GM23338 (cell line): ENCODE results near the gene ASAP2. TPM values are rescaled to one million over a fixed set of nuclear protein-coding genes. Genes with fewer than 3 reads are reported as not detected.

ENCODE experiments used
- ATAC-seq: fragments of 200-7000 bp; cut with Tn5 transposase; 3 replicates; pipeline ENCODE4 v1.9.1; 2020
- DNase-seq: peaks from one replicate; pipeline ENCODE4 v3.0.0-alpha.2; 2015; ENCODE audit warnings: low spot score
- H2AFZ ChIP-seq: fragments of 200-600 bp; sonication (generic); 2 replicates; pipeline ENCODE4 v1.8.0; 2016; ENCODE audit warnings: antibody characterized with exemption, mild to moderate bottlenecking, moderate library complexity
- H3F3A ChIP-seq: fragments of 200-600 bp; sonication (generic); replicated peaks from 2 replicates; pipeline ENCODE4 v1.8.0; 2017; ENCODE audit warnings: antibody characterized with exemption, mixed run types, low read depth
- H3K27ac ChIP-seq: fragments of 200-600 bp; sonication (generic); 2 replicates; pipeline ENCODE4 v1.6.1; 2016; ENCODE audit warnings: low read depth
- H3K27me3 ChIP-seq: fragments of 200-600 bp; sonication (generic); 2 replicates; pipeline ENCODE4 v1.8.0; 2016; ENCODE audit warnings: mild to moderate bottlenecking, mixed run types, moderate library complexity; ENCODE audit not compliant: insufficient read depth
- H3K36me3 ChIP-seq: fragments of 200-600 bp; sonication (generic); 2 replicates; pipeline ENCODE4 v1.8.0; 2016; ENCODE audit warnings: mild to moderate bottlenecking; ENCODE audit not compliant: insufficient read depth
- H3K4me1 ChIP-seq: fragments of 200-600 bp; sonication (generic); 2 replicates; pipeline ENCODE4 v1.8.0; 2016; ENCODE audit warnings: mild to moderate bottlenecking, moderate library complexity; ENCODE audit not compliant: insufficient read depth
- H3K4me2 ChIP-seq: fragments of 200-600 bp; sonication (generic); 2 replicates; pipeline ENCODE4 v1.7.1; 2017; ENCODE audit warnings: mixed run types
- H3K4me3 ChIP-seq: fragments of 200-600 bp; sonication (generic); 2 replicates; pipeline ENCODE4 v1.6.1; 2016; ENCODE audit warnings: mixed run types
- H3K79me2 ChIP-seq: fragments of 200-600 bp; sonication (generic); replicated peaks from 2 replicates; pipeline ENCODE4 v1.8.0; 2017; ENCODE audit warnings: mild to moderate bottlenecking; ENCODE audit not compliant: insufficient read depth
- H3K9me2 ChIP-seq: fragments of 200-600 bp; sonication (generic); 2 replicates; pipeline ENCODE4 v1.8.0; 2017; ENCODE audit not compliant: insufficient read depth
- H4K20me1 ChIP-seq: fragments of 200-600 bp; sonication (generic); replicated peaks from 2 replicates; pipeline ENCODE4 v1.8.0; 2017; ENCODE audit warnings: mild to moderate bottlenecking; ENCODE audit not compliant: insufficient read depth
- H3K27ac Mint-ChIP-seq: 2 replicates; pipeline ENCODE4 v1.8.0; 2020; ENCODE audit warnings: inconsistent platforms, mild to moderate bottlenecking, moderate library complexity, mixed read lengths
- H3K27me3 Mint-ChIP-seq: 3 replicates; pipeline ENCODE4 v1.8.0; 2022; ENCODE audit warnings: low read depth, mild to moderate bottlenecking, moderate library complexity, mixed read lengths, inconsistent platforms; ENCODE audit not compliant: insufficient read depth, poor library complexity
- H3K36me3 Mint-ChIP-seq: 3 replicates; pipeline ENCODE4 v1.8.0; 2021; ENCODE audit warnings: low read depth, mild to moderate bottlenecking, inconsistent platforms, moderate library complexity, mixed read lengths
- H3K4me1 Mint-ChIP-seq: 3 replicates; pipeline ENCODE4 v1.8.0; 2020; ENCODE audit warnings: mild to moderate bottlenecking, inconsistent platforms, mixed read lengths
- H3K4me3 Mint-ChIP-seq: 3 replicates; pipeline ENCODE4 v1.8.0; 2021; ENCODE audit warnings: moderate library complexity, mild to moderate bottlenecking, inconsistent platforms, mixed read lengths
- H3K9me3 Mint-ChIP-seq: 3 replicates; pipeline ENCODE4 v1.8.0; 2020; ENCODE audit warnings: moderate library complexity, mild to moderate bottlenecking, inconsistent platforms, mixed read lengths
- CREB1 ChIP-seq: fragments of 250-450 bp; sonication (Bioruptor Pico); IDR thresholded peaks from 2 replicates; pipeline ENCODE4 v1.5.0; 2020; ENCODE audit warnings: low read depth, mild to moderate bottlenecking, moderate library complexity
- EZH2 ChIP-seq: fragments of 200-600 bp; sonication (generic); IDR thresholded peaks from one replicate; pipeline ENCODE4 v1.8.0; 2017; ENCODE audit warnings: antibody characterized with exemption, mild to moderate bottlenecking, low read depth; ENCODE audit not compliant: unreplicated experiment
- EZH2phosphoT487 ChIP-seq: fragments of 200-600 bp; sonication (generic); IDR thresholded peaks from one replicate; pipeline ENCODE4 v1.8.1; 2018; ENCODE audit warnings: antibody characterized with exemption; ENCODE audit not compliant: unreplicated experiment
- JUNB ChIP-seq: IDR thresholded peaks from one replicate; pipeline ENCODE4 v1.6.1; 2016; ENCODE audit warnings: antibody characterized with exemption; ENCODE audit not compliant: unreplicated experiment
- NANOG ChIP-seq: IDR thresholded peaks from 2 replicates; pipeline ENCODE4 v1.6.1; 2016; ENCODE audit warnings: antibody characterized with exemption, borderline replicate concordance
- POLR2AphosphoS5 ChIP-seq: IDR thresholded peaks from 2 replicates; pipeline ENCODE4 v1.6.1; 2016; ENCODE audit warnings: antibody characterized with exemption, low read depth
- STAT1 ChIP-seq: IDR thresholded peaks from one replicate; pipeline ENCODE4 v1.6.1; 2016; ENCODE audit warnings: antibody characterized with exemption; ENCODE audit not compliant: unreplicated experiment
- ZNF114 ChIP-seq: fragments of 250-450 bp; sonication (Bioruptor Pico); IDR thresholded peaks from 2 replicates; pipeline ENCODE4 v1.5.0; 2020; ENCODE audit warnings: mild to moderate bottlenecking, moderate library complexity
- ZNF331 ChIP-seq: fragments of 250-450 bp; sonication (Bioruptor Pico); IDR thresholded peaks from 2 replicates; pipeline ENCODE4 v1.5.0; 2020; ENCODE audit warnings: low read depth, mild to moderate bottlenecking, moderate library complexity
- polyA plus RNA-seq: library from polyadenylated mRNA; unstranded; fragments of >200 nt; fragmentation: Nextera tagmentation; extraction: Ambion mirVana; gene quantifications from 2 replicates; pipeline ENCODE4 v1.2.1, GENCODE V29; 2016
- total RNA-seq: library from RNA; depleted of rRNA; stranded (reverse); fragments of >200 nt; shearing (Covaris generic); gene quantifications from 2 replicates; pipeline ENCODE4 v1.2.3, GENCODE V29; 2014
- TF ChIP-seq, protein P1 (sequence below): IDR thresholded peaks from 2 replicates; pipeline ENCODE4 v1.6.1; 2016; ENCODE audit warnings: antibody characterized with exemption
- TF ChIP-seq, protein P2 (sequence below): IDR thresholded peaks from one replicate; pipeline ENCODE4 v1.6.1; 2018; ENCODE audit warnings: antibody characterized with exemption; ENCODE audit not compliant: unreplicated experiment
- TF ChIP-seq, protein P3 (sequence below), 2 experiments: fragments of 200-600 bp in 1 of 2; sonication (generic) in 1 of 2; conservative IDR thresholded peaks; 2 replicates each; pipeline versions ENCODE4 v1.5.1 to v1.6.1; 2016 to 2017; ENCODE audit warnings: antibody characterized with exemption in 2 of 2, low read depth in 2 of 2, mild to moderate bottlenecking in 2 of 2, moderate library complexity in 1 of 2
- TF ChIP-seq, protein P4 (sequence below): fragments of 250-450 bp; sonication (Bioruptor Pico); IDR thresholded peaks from 2 replicates; pipeline ENCODE4 v1.5.0; 2020; ENCODE audit warnings: mild to moderate bottlenecking, moderate library complexity

Gene ASAP2
- total and polyA plus RNA-seq, 2 experiments from 2014 or later: 2.6 to 15.6 TPM

DNA sequence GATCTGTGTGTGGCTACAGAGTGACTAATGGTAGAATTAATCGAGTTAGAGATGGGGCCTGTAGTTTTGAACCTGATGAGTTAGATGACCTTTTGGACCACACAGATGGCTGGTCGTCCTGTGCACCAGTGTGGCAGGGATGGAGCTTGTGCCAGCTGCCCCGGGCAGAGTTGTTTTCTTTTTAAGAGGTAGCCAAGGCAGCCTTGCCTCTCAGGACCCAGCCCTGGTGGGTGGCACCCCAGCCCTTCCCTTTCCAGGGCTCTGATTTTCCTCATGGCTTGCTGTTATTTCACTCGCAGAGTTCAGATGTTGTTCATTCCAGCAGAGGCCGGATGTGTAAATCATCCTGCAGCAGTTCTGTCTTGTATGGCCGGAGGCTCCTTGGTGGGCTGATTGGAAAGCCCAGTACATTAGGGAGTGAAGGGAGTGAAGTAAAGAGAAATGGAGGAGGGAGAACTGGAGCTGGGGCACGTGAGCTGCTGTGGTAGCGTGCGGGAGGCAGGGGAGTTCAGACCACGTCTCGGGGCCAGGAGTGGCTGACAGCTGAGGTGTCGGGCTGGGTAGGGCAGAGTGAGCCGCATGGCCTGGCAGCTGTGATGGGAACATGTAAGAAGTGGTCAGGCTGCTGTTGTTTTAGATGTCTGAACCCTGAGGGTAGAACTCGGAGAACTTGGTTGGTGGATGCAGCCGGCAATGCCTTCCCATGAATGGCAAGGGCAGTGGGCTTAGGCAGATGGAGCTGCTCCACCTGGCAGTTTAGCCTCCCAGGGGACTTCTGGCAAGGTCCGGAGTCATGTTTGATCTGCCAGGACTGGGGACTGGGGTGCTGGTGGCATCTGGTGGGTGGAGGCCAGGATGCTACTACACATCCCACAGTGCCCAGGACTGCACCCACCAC is 28.8 kb downstream of the ASAP2 start:
- DNase-seq (no peak), ATAC-seq (no peak)
- Histone ChIP-seq H3K27me3 (no peaks in the 10 kb centered on the region), H3K79me2 (peaks cover 93% of the 10 kb centered on the region), H3K9me2 (no peaks in the 10 kb centered on the region), H3K36me3 (no peaks in the 10 kb centered on the region), H3F3A (no peaks in the 10 kb centered on the region), H4K20me1 (peaks cover 10% of the 10 kb centered on the region), H3K4me3 (no peak overlapping the region), H3K4me2 (no peak overlapping the region), H2AFZ (no peak overlapping the region), H3K27ac (no peak overlapping the region), H3K4me1 (peaks cover 10% of the 10 kb centered on the region)
- H3K27me3 Mint-ChIP-seq: peaks cover 1% of the 10 kb centered on the region
- H3K4me3 Mint-ChIP-seq: no peak overlapping the region
- H3K9me3 Mint-ChIP-seq: no peaks in the 10 kb centered on the region; the same call in 2 of the 3 replicates
- no peaks in the 10 kb centered on the region for H3K36me3 Mint-ChIP-seq
- 0 out of 2 replicates have a peak overlapping the region, but pooled peaks have one; percentile 2 for H3K27ac Mint-ChIP-seq
- peaks cover 35% of the 10 kb centered on the region for H3K4me1 Mint-ChIP-seq
- TF ChIP-seq, protein P1, sequence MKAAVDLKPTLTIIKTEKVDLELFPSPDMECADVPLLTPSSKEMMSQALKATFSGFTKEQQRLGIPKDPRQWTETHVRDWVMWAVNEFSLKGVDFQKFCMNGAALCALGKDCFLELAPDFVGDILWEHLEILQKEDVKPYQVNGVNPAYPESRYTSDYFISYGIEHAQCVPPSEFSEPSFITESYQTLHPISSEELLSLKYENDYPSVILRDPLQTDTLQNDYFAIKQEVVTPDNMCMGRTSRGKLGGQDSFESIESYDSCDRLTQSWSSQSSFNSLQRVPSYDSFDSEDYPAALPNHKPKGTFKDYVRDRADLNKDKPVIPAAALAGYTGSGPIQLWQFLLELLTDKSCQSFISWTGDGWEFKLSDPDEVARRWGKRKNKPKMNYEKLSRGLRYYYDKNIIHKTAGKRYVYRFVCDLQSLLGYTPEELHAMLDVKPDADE: no peak
- TF ChIP-seq, protein P2, sequence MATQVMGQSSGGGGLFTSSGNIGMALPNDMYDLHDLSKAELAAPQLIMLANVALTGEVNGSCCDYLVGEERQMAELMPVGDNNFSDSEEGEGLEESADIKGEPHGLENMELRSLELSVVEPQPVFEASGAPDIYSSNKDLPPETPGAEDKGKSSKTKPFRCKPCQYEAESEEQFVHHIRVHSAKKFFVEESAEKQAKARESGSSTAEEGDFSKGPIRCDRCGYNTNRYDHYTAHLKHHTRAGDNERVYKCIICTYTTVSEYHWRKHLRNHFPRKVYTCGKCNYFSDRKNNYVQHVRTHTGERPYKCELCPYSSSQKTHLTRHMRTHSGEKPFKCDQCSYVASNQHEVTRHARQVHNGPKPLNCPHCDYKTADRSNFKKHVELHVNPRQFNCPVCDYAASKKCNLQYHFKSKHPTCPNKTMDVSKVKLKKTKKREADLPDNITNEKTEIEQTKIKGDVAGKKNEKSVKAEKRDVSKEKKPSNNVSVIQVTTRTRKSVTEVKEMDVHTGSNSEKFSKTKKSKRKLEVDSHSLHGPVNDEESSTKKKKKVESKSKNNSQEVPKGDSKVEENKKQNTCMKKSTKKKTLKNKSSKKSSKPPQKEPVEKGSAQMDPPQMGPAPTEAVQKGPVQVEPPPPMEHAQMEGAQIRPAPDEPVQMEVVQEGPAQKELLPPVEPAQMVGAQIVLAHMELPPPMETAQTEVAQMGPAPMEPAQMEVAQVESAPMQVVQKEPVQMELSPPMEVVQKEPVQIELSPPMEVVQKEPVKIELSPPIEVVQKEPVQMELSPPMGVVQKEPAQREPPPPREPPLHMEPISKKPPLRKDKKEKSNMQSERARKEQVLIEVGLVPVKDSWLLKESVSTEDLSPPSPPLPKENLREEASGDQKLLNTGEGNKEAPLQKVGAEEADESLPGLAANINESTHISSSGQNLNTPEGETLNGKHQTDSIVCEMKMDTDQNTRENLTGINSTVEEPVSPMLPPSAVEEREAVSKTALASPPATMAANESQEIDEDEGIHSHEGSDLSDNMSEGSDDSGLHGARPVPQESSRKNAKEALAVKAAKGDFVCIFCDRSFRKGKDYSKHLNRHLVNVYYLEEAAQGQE: no peak
- TF ChIP-seq STAT1 (no peak), JUNB (no peak), NANOG (no peak), EZH2phosphoT487 (no peak), CREB1 (CRISPR knock-in tag) (no peak), EZH2 (no peak), ZNF114 (CRISPR knock-in tag) (no peak), POLR2AphosphoS5 (no peak), ZNF331 (CRISPR knock-in tag) (no peak)
- TF ChIP-seq, protein P3, sequence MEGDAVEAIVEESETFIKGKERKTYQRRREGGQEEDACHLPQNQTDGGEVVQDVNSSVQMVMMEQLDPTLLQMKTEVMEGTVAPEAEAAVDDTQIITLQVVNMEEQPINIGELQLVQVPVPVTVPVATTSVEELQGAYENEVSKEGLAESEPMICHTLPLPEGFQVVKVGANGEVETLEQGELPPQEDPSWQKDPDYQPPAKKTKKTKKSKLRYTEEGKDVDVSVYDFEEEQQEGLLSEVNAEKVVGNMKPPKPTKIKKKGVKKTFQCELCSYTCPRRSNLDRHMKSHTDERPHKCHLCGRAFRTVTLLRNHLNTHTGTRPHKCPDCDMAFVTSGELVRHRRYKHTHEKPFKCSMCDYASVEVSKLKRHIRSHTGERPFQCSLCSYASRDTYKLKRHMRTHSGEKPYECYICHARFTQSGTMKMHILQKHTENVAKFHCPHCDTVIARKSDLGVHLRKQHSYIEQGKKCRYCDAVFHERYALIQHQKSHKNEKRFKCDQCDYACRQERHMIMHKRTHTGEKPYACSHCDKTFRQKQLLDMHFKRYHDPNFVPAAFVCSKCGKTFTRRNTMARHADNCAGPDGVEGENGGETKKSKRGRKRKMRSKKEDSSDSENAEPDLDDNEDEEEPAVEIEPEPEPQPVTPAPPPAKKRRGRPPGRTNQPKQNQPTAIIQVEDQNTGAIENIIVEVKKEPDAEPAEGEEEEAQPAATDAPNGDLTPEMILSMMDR (conservative IDR thresholded peaks at IDR 0.05; ENCODE audit: low read depth in 2 of 2): no peak
- TF ChIP-seq, protein P4, sequence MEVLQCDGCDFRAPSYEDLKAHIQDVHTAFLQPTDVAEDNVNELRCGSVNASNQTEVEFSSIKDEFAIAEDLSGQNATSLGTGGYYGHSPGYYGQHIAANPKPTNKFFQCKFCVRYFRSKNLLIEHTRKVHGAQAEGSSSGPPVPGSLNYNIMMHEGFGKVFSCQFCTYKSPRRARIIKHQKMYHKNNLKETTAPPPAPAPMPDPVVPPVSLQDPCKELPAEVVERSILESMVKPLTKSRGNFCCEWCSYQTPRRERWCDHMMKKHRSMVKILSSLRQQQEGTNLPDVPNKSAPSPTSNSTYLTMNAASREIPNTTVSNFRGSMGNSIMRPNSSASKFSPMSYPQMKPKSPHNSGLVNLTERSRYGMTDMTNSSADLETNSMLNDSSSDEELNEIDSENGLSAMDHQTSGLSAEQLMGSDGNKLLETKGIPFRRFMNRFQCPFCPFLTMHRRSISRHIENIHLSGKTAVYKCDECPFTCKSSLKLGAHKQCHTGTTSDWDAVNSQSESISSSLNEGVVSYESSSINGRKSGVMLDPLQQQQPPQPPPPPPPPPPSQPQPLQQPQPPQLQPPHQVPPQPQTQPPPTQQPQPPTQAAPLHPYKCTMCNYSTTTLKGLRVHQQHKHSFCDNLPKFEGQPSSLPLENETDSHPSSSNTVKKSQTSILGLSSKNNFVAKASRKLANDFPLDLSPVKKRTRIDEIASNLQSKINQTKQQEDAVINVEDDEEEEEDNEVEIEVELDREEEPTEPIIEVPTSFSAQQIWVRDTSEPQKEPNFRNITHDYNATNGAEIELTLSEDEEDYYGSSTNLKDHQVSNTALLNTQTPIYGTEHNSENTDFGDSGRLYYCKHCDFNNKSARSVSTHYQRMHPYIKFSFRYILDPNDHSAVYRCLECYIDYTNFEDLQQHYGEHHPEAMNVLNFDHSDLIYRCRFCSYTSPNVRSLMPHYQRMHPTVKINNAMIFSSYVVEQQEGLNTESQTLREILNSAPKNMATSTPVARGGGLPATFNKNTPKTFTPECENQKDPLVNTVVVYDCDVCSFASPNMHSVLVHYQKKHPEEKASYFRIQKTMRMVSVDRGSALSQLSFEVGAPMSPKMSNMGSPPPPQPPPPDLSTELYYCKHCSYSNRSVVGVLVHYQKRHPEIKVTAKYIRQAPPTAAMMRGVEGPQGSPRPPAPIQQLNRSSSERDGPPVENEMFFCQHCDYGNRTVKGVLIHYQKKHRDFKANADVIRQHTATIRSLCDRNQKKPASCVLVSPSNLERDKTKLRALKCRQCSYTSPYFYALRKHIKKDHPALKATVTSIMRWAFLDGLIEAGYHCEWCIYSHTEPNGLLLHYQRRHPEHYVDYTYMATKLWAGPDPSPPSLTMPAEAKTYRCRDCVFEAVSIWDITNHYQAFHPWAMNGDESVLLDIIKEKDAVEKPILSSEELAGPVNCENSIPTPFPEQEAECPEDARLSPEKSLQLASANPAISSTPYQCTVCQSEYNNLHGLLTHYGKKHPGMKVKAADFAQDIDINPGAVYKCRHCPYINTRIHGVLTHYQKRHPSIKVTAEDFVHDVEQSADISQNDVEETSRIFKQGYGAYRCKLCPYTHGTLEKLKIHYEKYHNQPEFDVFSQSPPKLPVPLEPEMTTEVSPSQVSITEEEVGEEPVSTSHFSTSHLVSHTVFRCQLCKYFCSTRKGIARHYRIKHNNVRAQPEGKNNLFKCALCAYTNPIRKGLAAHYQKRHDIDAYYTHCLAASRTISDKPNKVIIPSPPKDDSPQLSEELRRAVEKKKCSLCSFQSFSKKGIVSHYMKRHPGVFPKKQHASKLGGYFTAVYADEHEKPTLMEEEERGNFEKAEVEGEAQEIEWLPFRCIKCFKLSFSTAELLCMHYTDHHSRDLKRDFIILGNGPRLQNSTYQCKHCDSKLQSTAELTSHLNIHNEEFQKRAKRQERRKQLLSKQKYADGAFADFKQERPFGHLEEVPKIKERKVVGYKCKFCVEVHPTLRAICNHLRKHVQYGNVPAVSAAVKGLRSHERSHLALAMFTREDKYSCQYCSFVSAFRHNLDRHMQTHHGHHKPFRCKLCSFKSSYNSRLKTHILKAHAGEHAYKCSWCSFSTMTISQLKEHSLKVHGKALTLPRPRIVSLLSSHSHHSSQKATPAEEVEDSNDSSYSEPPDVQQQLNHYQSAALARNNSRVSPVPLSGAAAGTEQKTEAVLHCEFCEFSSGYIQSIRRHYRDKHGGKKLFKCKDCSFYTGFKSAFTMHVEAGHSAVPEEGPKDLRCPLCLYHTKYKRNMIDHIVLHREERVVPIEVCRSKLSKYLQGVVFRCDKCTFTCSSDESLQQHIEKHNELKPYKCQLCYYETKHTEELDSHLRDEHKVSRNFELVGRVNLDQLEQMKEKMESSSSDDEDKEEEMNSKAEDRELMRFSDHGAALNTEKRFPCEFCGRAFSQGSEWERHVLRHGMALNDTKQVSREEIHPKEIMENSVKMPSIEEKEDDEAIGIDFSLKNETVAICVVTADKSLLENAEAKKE (CRISPR knock-in tag): no peak
